ENCODE results near the gene SNED1.

The SNED1 gene

DNA sequence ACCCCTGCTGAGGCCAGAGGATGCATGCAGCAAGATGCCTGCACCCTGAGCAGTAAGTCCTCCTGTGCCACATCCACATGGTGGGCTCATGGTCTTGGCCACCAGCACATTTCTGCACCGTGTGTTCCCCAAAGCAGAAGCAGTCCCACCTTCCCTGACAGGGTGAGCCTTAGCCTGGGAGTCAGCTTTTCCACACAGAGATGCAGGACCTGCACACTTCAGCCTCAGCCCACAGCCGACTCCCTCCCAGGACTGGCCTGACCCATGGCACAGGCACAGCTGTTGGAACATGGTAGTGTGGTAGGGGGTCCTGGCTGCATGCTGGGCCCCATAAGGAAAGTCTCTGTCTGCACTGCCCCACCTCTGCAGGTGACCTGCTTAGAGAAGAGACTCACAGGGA, 5.0 kb downstream of the SNED1 start:
- H3K27ac ChIP-seq (replicated peaks), result no peak overlapping the region
- peaks cover 14% of the 10 kb centered on the region for H3K27me3 ChIP-seq (ENCODE audit: insufficient read depth, poor library complexity, severe bottlenecking)
- H3K4me3 ChIP-seq (replicated peaks; ENCODE audit: insufficient read depth, low read length), result no peak overlapping the region
- TF ChIP-seq, protein P1, sequence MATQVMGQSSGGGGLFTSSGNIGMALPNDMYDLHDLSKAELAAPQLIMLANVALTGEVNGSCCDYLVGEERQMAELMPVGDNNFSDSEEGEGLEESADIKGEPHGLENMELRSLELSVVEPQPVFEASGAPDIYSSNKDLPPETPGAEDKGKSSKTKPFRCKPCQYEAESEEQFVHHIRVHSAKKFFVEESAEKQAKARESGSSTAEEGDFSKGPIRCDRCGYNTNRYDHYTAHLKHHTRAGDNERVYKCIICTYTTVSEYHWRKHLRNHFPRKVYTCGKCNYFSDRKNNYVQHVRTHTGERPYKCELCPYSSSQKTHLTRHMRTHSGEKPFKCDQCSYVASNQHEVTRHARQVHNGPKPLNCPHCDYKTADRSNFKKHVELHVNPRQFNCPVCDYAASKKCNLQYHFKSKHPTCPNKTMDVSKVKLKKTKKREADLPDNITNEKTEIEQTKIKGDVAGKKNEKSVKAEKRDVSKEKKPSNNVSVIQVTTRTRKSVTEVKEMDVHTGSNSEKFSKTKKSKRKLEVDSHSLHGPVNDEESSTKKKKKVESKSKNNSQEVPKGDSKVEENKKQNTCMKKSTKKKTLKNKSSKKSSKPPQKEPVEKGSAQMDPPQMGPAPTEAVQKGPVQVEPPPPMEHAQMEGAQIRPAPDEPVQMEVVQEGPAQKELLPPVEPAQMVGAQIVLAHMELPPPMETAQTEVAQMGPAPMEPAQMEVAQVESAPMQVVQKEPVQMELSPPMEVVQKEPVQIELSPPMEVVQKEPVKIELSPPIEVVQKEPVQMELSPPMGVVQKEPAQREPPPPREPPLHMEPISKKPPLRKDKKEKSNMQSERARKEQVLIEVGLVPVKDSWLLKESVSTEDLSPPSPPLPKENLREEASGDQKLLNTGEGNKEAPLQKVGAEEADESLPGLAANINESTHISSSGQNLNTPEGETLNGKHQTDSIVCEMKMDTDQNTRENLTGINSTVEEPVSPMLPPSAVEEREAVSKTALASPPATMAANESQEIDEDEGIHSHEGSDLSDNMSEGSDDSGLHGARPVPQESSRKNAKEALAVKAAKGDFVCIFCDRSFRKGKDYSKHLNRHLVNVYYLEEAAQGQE (IDR thresholded peaks at IDR 0.05; ENCODE audit: insufficient replicate concordance, low read depth), result no peak
- TF ChIP-seq POLR2AphosphoS5 (IDR thresholded peaks at IDR 0.05; ENCODE audit: low read depth) (no peak), GABPA (IDR thresholded peaks at IDR 0.05; ENCODE audit: low read depth) (no peak), SPI1 (IDR thresholded peaks at IDR 0.05; ENCODE audit: borderline replicate concordance, low read depth) (no peak)
- TF ChIP-seq, protein P2, sequence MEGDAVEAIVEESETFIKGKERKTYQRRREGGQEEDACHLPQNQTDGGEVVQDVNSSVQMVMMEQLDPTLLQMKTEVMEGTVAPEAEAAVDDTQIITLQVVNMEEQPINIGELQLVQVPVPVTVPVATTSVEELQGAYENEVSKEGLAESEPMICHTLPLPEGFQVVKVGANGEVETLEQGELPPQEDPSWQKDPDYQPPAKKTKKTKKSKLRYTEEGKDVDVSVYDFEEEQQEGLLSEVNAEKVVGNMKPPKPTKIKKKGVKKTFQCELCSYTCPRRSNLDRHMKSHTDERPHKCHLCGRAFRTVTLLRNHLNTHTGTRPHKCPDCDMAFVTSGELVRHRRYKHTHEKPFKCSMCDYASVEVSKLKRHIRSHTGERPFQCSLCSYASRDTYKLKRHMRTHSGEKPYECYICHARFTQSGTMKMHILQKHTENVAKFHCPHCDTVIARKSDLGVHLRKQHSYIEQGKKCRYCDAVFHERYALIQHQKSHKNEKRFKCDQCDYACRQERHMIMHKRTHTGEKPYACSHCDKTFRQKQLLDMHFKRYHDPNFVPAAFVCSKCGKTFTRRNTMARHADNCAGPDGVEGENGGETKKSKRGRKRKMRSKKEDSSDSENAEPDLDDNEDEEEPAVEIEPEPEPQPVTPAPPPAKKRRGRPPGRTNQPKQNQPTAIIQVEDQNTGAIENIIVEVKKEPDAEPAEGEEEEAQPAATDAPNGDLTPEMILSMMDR (IDR thresholded peaks at IDR 0.05; ENCODE audit: insufficient read depth, low read length), result no peak
- no peak for DNase-seq (ENCODE audit: low read depth in 1 of 2, low spot score in 1 of 2)

DNA sequence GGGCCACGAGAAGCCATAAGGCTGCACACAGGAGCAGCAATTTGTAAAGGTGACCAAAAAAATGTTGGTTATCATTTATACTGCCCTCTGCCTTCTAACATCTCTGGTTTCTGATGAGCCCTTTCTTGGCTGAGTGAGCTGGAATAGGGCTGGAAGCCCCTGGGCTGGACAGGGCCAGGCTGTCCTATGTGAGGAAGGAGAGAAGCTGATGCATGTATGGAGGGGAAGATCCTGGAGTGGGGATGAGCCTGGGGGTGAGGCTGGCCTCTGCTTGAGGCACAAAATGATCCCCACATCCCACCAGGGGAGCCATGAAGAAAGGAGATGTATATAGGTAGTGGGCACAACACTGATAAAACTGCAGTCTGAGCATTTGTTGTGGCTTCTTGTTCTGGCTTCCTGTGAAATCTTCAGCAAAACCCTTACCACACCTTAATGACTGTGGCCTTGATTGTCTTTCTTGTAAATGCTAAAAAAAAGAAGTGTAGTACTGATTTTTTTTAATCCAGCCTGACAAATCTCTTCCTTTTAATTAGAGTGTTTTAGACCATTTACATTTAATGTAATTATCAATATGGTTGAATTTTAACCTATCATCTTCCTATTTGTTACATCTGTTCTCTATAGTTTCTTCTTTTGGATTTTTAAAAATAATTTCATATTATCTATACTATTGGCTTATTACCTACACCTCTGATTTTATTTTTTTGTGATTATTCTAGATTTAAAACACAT, 5.6 kb downstream of the SNED1 start:
- TF ChIP-seq, protein P2 (IDR thresholded peaks at IDR 0.05; ENCODE audit: insufficient read depth, low read length), result no peak
- TF ChIP-seq GABPA (IDR thresholded peaks at IDR 0.05; ENCODE audit: low read depth) (no peak), POLR2AphosphoS5 (IDR thresholded peaks at IDR 0.05; ENCODE audit: low read depth) (no peak), SPI1 (IDR thresholded peaks at IDR 0.05; ENCODE audit: borderline replicate concordance, low read depth) (no peak)
- H3K4me3 ChIP-seq (replicated peaks; ENCODE audit: insufficient read depth, low read length), result no peak overlapping the region
- DNase-seq (ENCODE audit: low read depth in 1 of 2, low spot score in 1 of 2), result no peak
- H3K27ac ChIP-seq (replicated peaks), result no peak overlapping the region
- H3K27me3 ChIP-seq (ENCODE audit: insufficient read depth, poor library complexity, severe bottlenecking), result peaks cover 14% of the 10 kb centered on the region

DNA sequence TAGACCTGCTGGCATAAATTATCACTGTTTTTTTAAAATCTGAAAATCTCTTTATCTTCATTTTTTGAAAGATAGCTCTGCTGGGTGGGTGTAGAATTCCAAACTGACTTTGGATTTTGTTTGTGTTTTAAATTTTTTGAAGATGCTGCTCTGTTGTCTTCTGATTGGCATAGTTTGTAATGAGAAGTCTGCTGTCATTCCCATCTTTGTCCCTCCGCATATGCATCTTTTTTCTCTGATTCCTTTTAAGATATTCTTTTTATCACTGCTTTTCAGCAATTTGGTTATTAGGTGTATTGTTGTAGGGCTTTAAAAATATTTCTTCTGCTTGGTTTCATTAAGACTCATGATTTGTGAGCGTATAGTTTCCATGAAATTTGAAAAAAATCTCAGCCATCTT, 7.2 kb downstream of the SNED1 start:
- TF ChIP-seq, protein P2 (IDR thresholded peaks at IDR 0.05; ENCODE audit: insufficient read depth, low read length), result no peak
- peaks cover 17% of the 10 kb centered on the region for H3K27me3 ChIP-seq (ENCODE audit: insufficient read depth, poor library complexity, severe bottlenecking)
- no peak overlapping the region for H3K4me3 ChIP-seq (replicated peaks; ENCODE audit: insufficient read depth, low read length)

DNA sequence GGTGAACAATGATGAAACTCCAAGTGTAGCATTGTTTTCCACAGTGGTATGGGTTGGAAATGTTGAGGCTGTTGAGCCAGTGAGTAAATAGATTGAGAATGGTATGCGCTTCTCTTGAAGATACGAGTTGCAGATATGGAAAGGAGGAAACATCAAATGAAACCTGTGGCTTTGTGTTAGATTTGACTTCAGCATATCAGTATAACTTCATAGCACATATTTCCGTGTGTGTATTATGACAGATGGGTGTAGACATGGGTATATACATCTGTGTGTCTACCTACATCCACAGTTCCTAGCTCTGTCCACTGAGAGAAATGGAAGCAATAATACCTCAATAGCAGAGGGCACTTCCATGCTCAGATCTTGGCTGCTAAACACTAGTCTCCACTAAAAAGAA, 8.0 kb downstream of the SNED1 start:
- Histone ChIP-seq H3K27ac (replicated peaks) (no peak overlapping the region), H3K27me3 (ENCODE audit: insufficient read depth, poor library complexity, severe bottlenecking) (peaks cover 10% of the 10 kb centered on the region), H3K4me3 (replicated peaks; ENCODE audit: insufficient read depth, low read length) (no peak overlapping the region)
- DNase-seq (ENCODE audit: low read depth in 1 of 2, low spot score in 1 of 2), result no peak
- TF ChIP-seq, protein P2 (IDR thresholded peaks at IDR 0.05; ENCODE audit: insufficient read depth, low read length), result no peak
- no peak for TF ChIP-seq POLR2AphosphoS5 (IDR thresholded peaks at IDR 0.05; ENCODE audit: low read depth)
- TF ChIP-seq SPI1 (IDR thresholded peaks at IDR 0.05; ENCODE audit: borderline replicate concordance, low read depth), result no peak
- TF ChIP-seq GABPA (IDR thresholded peaks at IDR 0.05; ENCODE audit: low read depth), result no peak
- TF ChIP-seq, protein P1 (IDR thresholded peaks at IDR 0.05; ENCODE audit: insufficient replicate concordance, low read depth), result no peak

More for the DNA sequence above, 7.2 kb downstream of the SNED1 start:
- H3K27ac ChIP-seq (replicated peaks), result no peak overlapping the region
- DNase-seq (ENCODE audit: low read depth in 1 of 2, low spot score in 1 of 2), result no peak
